Mammary epithelial cell (primary cell): ENCODE data around the gene CNTN1.

Experiments used
- CTCF ChIP-seq, 2 donors: IDR thresholded peaks in 1 of 2; conservative IDR thresholded peaks in 1 of 2; 2 replicates each; pipeline ENCODE4 v1.5.1; 2011 to 2012; ENCODE audit warnings: inconsistent platforms in 2 of 2, low read length in 2 of 2, mild to moderate bottlenecking in 2 of 2, control low read depth in 1 of 2, low read depth in 1 of 2; ENCODE audit not compliant: insufficient read depth in 1 of 2; ENCODE audit errors: extremely low read depth in 1 of 2
- EZH2 ChIP-seq: IDR thresholded peaks from 2 replicates; pipeline ENCODE4 v1.6.1; 2012; ENCODE audit warnings: low read length, inconsistent platforms, borderline replicate concordance

GRCh38 chr12:41032386-41032785 lies 340.1 kb downstream of the CNTN1 start:
- TF ChIP-seq CTCF (conservative IDR thresholded peaks at IDR 0.05 in 1 of 2, IDR thresholded peaks at IDR 0.05 in 1 of 2; ENCODE audit: extremely low read depth in 1 of 2, insufficient read depth in 1 of 2, low read depth in 1 of 2, low read length in 2 of 2) (no peak), EZH2 (no peak)
